Sigmoid colon (tissue), 7 donors: ENCODE measurements around the gene PELO. TPM values are rescaled to one million over a fixed set of nuclear protein-coding genes. Genes with fewer than 3 reads are reported as not detected.
"Not testable (repeated sequence)": the region's sequence is repeated elsewhere in the genome, so short reads cannot be mapped to it uniquely, and the experiment has no call there.

ENCODE experiments used
- DNase-seq: peaks from one replicate; pipeline ENCODE4 v3.0.0-alpha.2; 2019
- H3K27ac ChIP-seq, 4 donors: fragments of 200-600 bp; sonication (generic); one replicate each; pipeline ENCODE4 v1.5.1; 2016 to 2019; ENCODE audit warnings: mild to moderate bottlenecking in 1 of 4
- H3K27me3 ChIP-seq, 3 donors: fragments of 200-600 bp; sonication (generic); one replicate each; pipeline ENCODE4 v1.5.1; 2019; ENCODE audit warnings: mild to moderate bottlenecking in 1 of 3
- H3K36me3 ChIP-seq, 4 donors: fragments of 200-600 bp; sonication (generic); one replicate each; pipeline ENCODE4 v1.5.1; 2016 to 2019
- H3K4me1 ChIP-seq, 4 donors: fragments of 200-600 bp; sonication (generic); one replicate each; pipeline ENCODE4 v1.5.1; 2017 to 2019
- H3K4me3 ChIP-seq, 4 donors: fragments of 200-600 bp; sonication (generic); one replicate each; pipeline ENCODE4 v1.5.1; 2017 to 2019; ENCODE audit warnings: mild to moderate bottlenecking in 2 of 4, moderate library complexity in 1 of 4
- H3K9me3 ChIP-seq, 4 donors: fragments of 200-600 bp in 3 of 4; sonication (generic) in 3 of 4; one replicate each; pipeline versions ENCODE4 v1.5.1 to v1.6.1; 2013 to 2019
- CTCF ChIP-seq, 4 experiments: fragments of 450-650 bp in 3 of 4; fragments of 200-600 bp in 1 of 4; IDR thresholded peaks; one replicate each; pipeline ENCODE4 v1.5.1; 2016 to 2019; ENCODE audit warnings: antibody characterized with exemption in 4 of 4, mild to moderate bottlenecking in 3 of 4, moderate library complexity in 2 of 4
- EP300 ChIP-seq, 4 donors: sonication (generic); formaldehyde crosslinking; IDR thresholded peaks; one replicate each; pipeline ENCODE4 v1.6.1; 2017; ENCODE audit warnings: antibody characterized with exemption in 4 of 4
- POLR2A ChIP-seq, 2 donors: fragments of 450-650 bp; IDR thresholded peaks; one replicate each; pipeline ENCODE4 v1.6.1; 2016; ENCODE audit warnings: antibody characterized with exemption in 2 of 2, mild to moderate bottlenecking in 2 of 2, moderate library complexity in 2 of 2
- POLR2AphosphoS5 ChIP-seq, 4 donors: sonication (generic); formaldehyde crosslinking; IDR thresholded peaks; one replicate each; pipeline ENCODE4 v1.6.1; 2017; ENCODE audit warnings: antibody characterized with exemption in 4 of 4
- WGBS, 2 donors: extraction: QIAGEN DNeasy Blood & Tissue Kit; methylation state at CpG; one replicate each; pipeline ENCODE4 v1.1.7; 2013; 5-methylcytosine and 5-hydroxymethylcytosine counted together
- intact Hi-C: fragments of 100-400 bp; cut with DNase I; formaldehyde crosslinking; loops from one replicate; pipeline ENCODE4 v1.15.1; 2023
- polyA plus RNA-seq, 3 donors: library from polyadenylated mRNA; stranded (reverse); fragments of 200-250 nt; gene quantifications; one replicate each; pipeline ENCODE4 v1.2.3, GENCODE V29; 2013
- total RNA-seq, 4 donors: library from RNA; depleted of rRNA; stranded (reverse); fragments of >200 nt; gene quantifications; one replicate each; pipeline ENCODE4 v1.1.0, GENCODE V29; 2016
- donor health status: healthy with polysubstance abuse.
- donor health status: Bipolar disorder and iron deficiency.
- donor health status: healthy.

The PELO gene
- total and polyA plus RNA-seq, 7 donors: 3.9 to 60.1 (median 37.1) TPM

- DNase-seq: no peak
- Histone ChIP-seq H3K27ac (peak overlapping the region in 2 of 4 donors; percentile 20 to 52), H3K36me3 (no peaks in the 10 kb centered on the region), H3K27me3 (no peaks in the 10 kb centered on the region), H3K9me3 (no peaks in the 10 kb centered on the region), H3K4me3 (no peak overlapping the region), H3K4me1 (peaks cover 0 to 79% (median 70%) of the 10 kb centered on the region in 4 donors)
- 20 to 57% methylated on average over 1 of the region's 1 CpG for WGBS, 2 donors
- intact Hi-C loops: no loop called here
- TF ChIP-seq EP300 (IDR thresholded peaks at IDR 0.05) (no peak), POLR2A (IDR thresholded peaks at IDR 0.05) (no peak), POLR2AphosphoS5 (IDR thresholded peaks at IDR 0.05) (no peak), CTCF (IDR thresholded peaks at IDR 0.05) (no peak)
Observed at GRCh38 chr5:52817818-52818217, 30.1 kb downstream of the PELO start.

GRCh38 chr5:52818360-52818759 lies 30.6 kb downstream of the PELO start:
- Histone ChIP-seq H3K4me3 (no peak overlapping the region), H3K4me1 (peaks cover 0 to 79% (median 70%) of the 10 kb centered on the region in 4 donors), H3K36me3 (no peaks in the 10 kb centered on the region), H3K27ac (peak overlapping the region in 2 of 4 donors; percentile 20 to 52), H3K27me3 (no peaks in the 10 kb centered on the region), H3K9me3 (no peaks in the 10 kb centered on the region)
- 91 to 94% methylated on average over 1 of the region's 1 CpG for WGBS, 2 donors
- DNase-seq: no peak
- intact Hi-C loops: no loop called here
- TF ChIP-seq EP300 (IDR thresholded peaks at IDR 0.05): no peak
- no peak for TF ChIP-seq CTCF (IDR thresholded peaks at IDR 0.05)
- no peak for TF ChIP-seq POLR2A (IDR thresholded peaks at IDR 0.05)
- TF ChIP-seq POLR2AphosphoS5 (IDR thresholded peaks at IDR 0.05): no peak

DNA sequence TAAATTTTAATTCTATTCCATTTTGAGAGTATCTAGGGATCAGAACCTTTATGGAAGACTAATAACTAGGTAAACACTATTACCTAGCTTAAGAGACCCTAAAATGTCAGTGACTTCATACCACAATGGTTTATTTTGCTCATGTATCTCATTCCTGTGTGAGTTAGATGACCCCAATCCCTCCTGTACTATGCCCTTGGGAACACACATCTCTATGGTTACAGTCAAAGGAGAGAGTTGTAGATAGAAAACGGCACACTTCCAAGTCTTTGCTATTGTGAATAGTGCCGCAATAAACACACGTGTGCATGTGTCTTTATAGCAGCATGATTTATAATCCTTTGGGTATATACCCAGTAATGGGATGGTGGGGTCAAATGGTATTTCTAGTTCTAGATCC lies 31.1 kb downstream of the PELO start:
- DNase-seq, H3K4me3 ChIP-seq, H3K9me3 ChIP-seq, intact Hi-C loops, H3K36me3 ChIP-seq, H3K27me3 ChIP-seq: not testable (repeated sequence)
- 73 to 84% methylated on average over 3 of the region's 3 CpGs for WGBS, 2 donors
- peak overlapping the region in 2 of 4 donors; percentile 20 to 52 for H3K27ac ChIP-seq
- peaks cover 0 to 79% (median 69%) of the 10 kb centered on the region in 4 donors for H3K4me1 ChIP-seq

DNA sequence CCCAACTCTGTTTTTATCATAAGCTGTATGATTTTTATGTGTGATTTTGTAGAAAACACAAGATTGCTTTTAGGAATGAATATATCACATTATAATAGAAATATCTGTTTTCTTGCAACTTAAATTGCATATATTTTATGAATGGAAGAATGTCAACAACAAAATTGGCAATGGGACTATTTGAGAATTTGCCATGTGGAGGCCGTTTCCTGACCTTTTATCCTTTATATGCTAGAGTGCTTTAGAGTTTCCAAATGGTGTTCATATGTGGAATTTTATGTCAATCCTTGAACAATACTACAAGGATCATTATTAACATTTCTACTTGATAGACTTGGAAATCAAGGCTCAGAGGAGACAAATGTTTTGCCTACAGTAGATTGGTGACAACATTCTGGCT lies 34.2 kb downstream of the PELO start:
- H3K27ac ChIP-seq: peak overlapping the region; percentile 48 to 66 (median 54)
- 61 to 72% methylated on average over 1 of the region's 1 CpG for WGBS, 2 donors
- peaks cover 0 to 66% (median 52%) of the 10 kb centered on the region in 4 donors for H3K4me1 ChIP-seq
- H3K27me3 ChIP-seq: no peaks in the 10 kb centered on the region
- intact Hi-C loops: no loop called here
- no peaks in the 10 kb centered on the region for H3K9me3 ChIP-seq
- no peaks in the 10 kb centered on the region for H3K36me3 ChIP-seq
- H3K4me3 ChIP-seq: no peak overlapping the region
- no peak for TF ChIP-seq EP300 (IDR thresholded peaks at IDR 0.05)
- TF ChIP-seq POLR2A (IDR thresholded peaks at IDR 0.05): no peak
- no peak for TF ChIP-seq POLR2AphosphoS5 (IDR thresholded peaks at IDR 0.05)
- TF ChIP-seq CTCF (IDR thresholded peaks at IDR 0.05): no peak
- no peak for DNase-seq

DNA sequence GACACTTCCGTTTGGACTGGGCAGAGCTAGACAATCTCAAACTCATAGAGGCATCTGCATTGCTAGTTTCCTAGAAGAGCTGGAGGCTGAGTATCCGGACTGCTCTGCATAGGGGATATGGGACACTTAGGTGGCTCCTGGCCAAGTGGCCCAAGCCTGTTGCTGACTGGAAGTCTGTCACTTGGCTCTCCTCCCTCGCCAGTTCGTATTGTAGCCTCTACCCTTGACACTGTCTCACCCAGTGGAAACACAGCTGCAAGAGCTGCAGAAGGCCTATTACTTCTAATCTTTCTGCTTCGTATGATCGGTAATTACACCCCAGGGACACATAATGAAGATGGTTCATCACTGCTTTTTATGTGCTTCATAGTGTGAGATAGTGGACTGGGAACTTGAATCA lies 34.7 kb downstream of the PELO start:
- TF ChIP-seq POLR2AphosphoS5 (IDR thresholded peaks at IDR 0.05) (peak in 1 of 4 donors; percentile 9), POLR2A (IDR thresholded peaks at IDR 0.05) (no peak)
- intact Hi-C loops: no loop called here
- H3K4me3 ChIP-seq: no peak overlapping the region
- no peaks in the 10 kb centered on the region for H3K27me3 ChIP-seq
- DNase-seq: peak; percentile 82
- H3K4me1 ChIP-seq: peaks cover 0 to 60% (median 49%) of the 10 kb centered on the region in 4 donors
- WGBS, 2 donors: 77 to 83% methylated on average over 6 of the region's 6 CpGs
- no peaks in the 10 kb centered on the region for H3K36me3 ChIP-seq
- peak overlapping the region; percentile 48 to 66 (median 54) for H3K27ac ChIP-seq
- H3K9me3 ChIP-seq: no peaks in the 10 kb centered on the region

GRCh38 chr5:52824827-52825226 lies 37.1 kb downstream of the PELO start:
- Histone ChIP-seq H3K9me3 (no peaks in the 10 kb centered on the region), H3K4me3 (no peak overlapping the region), H3K27me3 (no peaks in the 10 kb centered on the region), H3K4me1 (peaks cover 0 to 61% (median 42%) of the 10 kb centered on the region in 4 donors), H3K27ac (peak overlapping the region in 3 of 4 donors; percentile 17 to 66 (median 49)), H3K36me3 (no peaks in the 10 kb centered on the region)
- intact Hi-C loops: no loop called here
- no peak for DNase-seq
- WGBS, 2 donors: 97 to 98% methylated on average over 1 of the region's 1 CpG
- no peak for TF ChIP-seq POLR2A (IDR thresholded peaks at IDR 0.05)
- no peak for TF ChIP-seq CTCF (IDR thresholded peaks at IDR 0.05)
